CD14-positive monocyte (primary cell): Measurements from ENCODE around the gene TARS1. TPM values are rescaled to one million over a fixed set of nuclear protein-coding genes. Genes with fewer than 3 reads are reported as not detected.

ENCODE experiments used
- DNase-seq, 3 donors: peaks; one replicate each; pipeline ENCODE4 v3.0.0-alpha.2; 2011 to 2022
- H2AFZ ChIP-seq: 2 replicates; pipeline ENCODE4 v1.6.0; 2012; ENCODE audit warnings: mild to moderate bottlenecking, low read depth, low read length, inconsistent platforms; ENCODE audit not compliant: insufficient read depth, poor library complexity, severe bottlenecking
- H3K27ac ChIP-seq, 2 donors: 1 replicate in 1 of 2; 2 replicates in 1 of 2; pipeline ENCODE4 v1.5.1; 2012 to 2013; ENCODE audit warnings: low read length in 2 of 2, control low read depth in 1 of 2, inconsistent platforms in 1 of 2, low read depth in 1 of 2, mild to moderate bottlenecking in 1 of 2
- H3K27me3 ChIP-seq, 2 donors: one replicate each; pipeline versions ENCODE4 v1.6.0 to v1.6.1; 2011 to 2013; ENCODE audit warnings: low read length in 2 of 2; ENCODE audit not compliant: control insufficient read depth in 2 of 2, insufficient read depth in 2 of 2
- H3K36me3 ChIP-seq, 2 donors: replicated peaks in 1 of 2; 1 replicate in 1 of 2; 2 replicates in 1 of 2; pipeline versions ENCODE4 v1.5.1 to v1.6.1; 2012 to 2013; ENCODE audit warnings: low read length in 2 of 2, control low read depth in 1 of 2, inconsistent platforms in 1 of 2, mild to moderate bottlenecking in 1 of 2; ENCODE audit not compliant: insufficient read depth in 2 of 2, control insufficient read depth in 1 of 2
- H3K4me1 ChIP-seq, 2 donors: 1 replicate in 1 of 2; 2 replicates in 1 of 2; pipeline versions ENCODE4 v1.5.1 to v1.6.1; 2012 to 2013; ENCODE audit warnings: low read length in 2 of 2, control low read depth in 1 of 2, inconsistent platforms in 1 of 2, mild to moderate bottlenecking in 1 of 2, moderate library complexity in 1 of 2; ENCODE audit not compliant: insufficient read depth in 2 of 2, control insufficient read depth in 1 of 2
- H3K4me2 ChIP-seq: replicated peaks from 2 replicates; pipeline ENCODE3; 2012; ENCODE audit warnings: low read length, moderate library complexity, mild to moderate bottlenecking; ENCODE audit not compliant: poor library complexity, severe bottlenecking; ENCODE audit errors: extremely low read depth
- H3K4me3 ChIP-seq, 3 experiments: fragments of 200-600 bp in 1 of 3; sonication (generic) in 1 of 3; replicated peaks in 1 of 3; 1 replicate in 2 of 3; 2 replicates in 1 of 3; pipeline ENCODE4 v1.5.1; 2011 to 2013; ENCODE audit warnings: low read length in 3 of 3, mild to moderate bottlenecking in 3 of 3, control low read depth in 2 of 3, low read depth in 2 of 3, inconsistent platforms in 1 of 3, moderate library complexity in 1 of 3
- H3K79me2 ChIP-seq: 2 replicates; pipeline ENCODE4 v1.6.0; 2012; ENCODE audit warnings: mild to moderate bottlenecking, control low read depth, inconsistent platforms, low read length, moderate library complexity; ENCODE audit not compliant: insufficient read depth
- H3K9ac ChIP-seq: 2 replicates; pipeline ENCODE4 v1.6.0; 2017; ENCODE audit warnings: low read length, mild to moderate bottlenecking; ENCODE audit not compliant: insufficient read depth, poor library complexity, severe bottlenecking
- H3K9me3 ChIP-seq, 2 donors: replicated peaks in 1 of 2; 1 replicate in 1 of 2; 2 replicates in 1 of 2; pipeline versions ENCODE4 v1.5.1 to v1.6.1; 2012 to 2013; ENCODE audit warnings: low read length in 2 of 2, control low read depth in 1 of 2; ENCODE audit not compliant: control insufficient read depth in 1 of 2, insufficient read depth in 1 of 2
- H4K20me1 ChIP-seq: 2 replicates; pipeline ENCODE4 v1.6.0; 2012; ENCODE audit warnings: mild to moderate bottlenecking, low read length, control low read depth, moderate library complexity; ENCODE audit not compliant: insufficient read depth
- H3K27ac Mint-ChIP-seq, 7 donors: one replicate each; pipeline ENCODE4 v1.8.0; 2020; ENCODE audit warnings: mild to moderate bottlenecking in 7 of 7, mixed read lengths in 7 of 7, moderate library complexity in 6 of 7, inconsistent platforms in 2 of 7
- H3K27me3 Mint-ChIP-seq, 3 donors: one replicate each; pipeline ENCODE4 v1.8.0; 2021 to 2022; ENCODE audit warnings: low read depth in 3 of 3, mild to moderate bottlenecking in 3 of 3, mixed read lengths in 3 of 3, moderate library complexity in 3 of 3, inconsistent platforms in 1 of 3
- H3K36me3 Mint-ChIP-seq, 2 donors: one replicate each; pipeline ENCODE4 v1.8.0; 2020; ENCODE audit warnings: mixed read lengths in 2 of 2, inconsistent platforms in 1 of 2, mild to moderate bottlenecking in 1 of 2
- H3K4me1 Mint-ChIP-seq: one replicate; pipeline ENCODE4 v1.8.0; 2020; ENCODE audit warnings: mild to moderate bottlenecking, mixed read lengths
- H3K4me3 Mint-ChIP-seq, 2 donors: one replicate each; pipeline ENCODE4 v1.8.0; 2020; ENCODE audit warnings: mild to moderate bottlenecking in 2 of 2, mixed read lengths in 2 of 2, moderate library complexity in 1 of 2
- H3K9me3 Mint-ChIP-seq, 7 donors: one replicate each; pipeline ENCODE4 v1.8.0; 2020 to 2022; ENCODE audit warnings: mixed read lengths in 7 of 7, mild to moderate bottlenecking in 6 of 7, moderate library complexity in 6 of 7, inconsistent platforms in 2 of 7
- CTCF ChIP-seq: fragments of 200-600 bp; IDR thresholded peaks from one replicate; pipeline ENCODE4 v1.8.0; 2022; ENCODE audit warnings: antibody characterized with exemption, mild to moderate bottlenecking
- WGBS: methylation state at CpG from one replicate; pipeline ENCODE4 v1.1.5; 2013; ENCODE audit warnings: missing lambda C conversion rate; ENCODE audit not compliant: insufficient coverage; 5-methylcytosine and 5-hydroxymethylcytosine counted together
- intact Hi-C, 2 donors: fragments of 100-400 bp; cut with micrococcal nuclease; formaldehyde crosslinking; loops; one replicate each; pipeline versions ENCODE4 v1.15.0 to v1.15.1; 2023
- polyA plus RNA-seq, 3 donors: library from polyadenylated mRNA; depleted of rRNA in 1 of 3; unstranded in 2 of 3; stranded (reverse) in 1 of 3; fragments of 300-500 nt in 2 of 3; fragments of >200 nt in 1 of 3; fragmentation: Illumina TruSeq in 2 of 3; gene quantifications; 1 replicate in 2 of 3; 2 replicates in 1 of 3; pipeline ENCODE4 v1.2.3, GENCODE V29; 2012 to 2021

The TARS1 gene
- polyA plus RNA-seq, 3 donors = 10.6 to 47.8 (median 39.8) TPM

- Histone ChIP-seq H3K4me1 (no peaks in the 10 kb centered on the region), H3K79me2 (no peaks in the 10 kb centered on the region), H3K36me3 (no peaks in the 10 kb centered on the region), H3K9ac (no peak overlapping the region), H3K4me3 (no peak overlapping the region), H2AFZ (no peak overlapping the region), H3K27me3 (no peaks in the 10 kb centered on the region), H3K9me3 (peaks cover 0 to 13% of the 10 kb centered on the region in 2 donors), H3K27ac (no peak overlapping the region), H4K20me1 (no peaks in the 10 kb centered on the region), H3K4me2 (no peak overlapping the region)
- Mint-ChIP-seq H3K36me3 (no peaks in the 10 kb centered on the region), H3K27ac (no peak overlapping the region), H3K4me3 (no peak overlapping the region), H3K27me3 (peaks cover 2 to 4% (median 3%) of the 10 kb centered on the region in 3 donors), H3K4me1 (no peaks in the 10 kb centered on the region), H3K9me3 (peaks cover 0 to 8% (median 2%) of the 10 kb centered on the region in 7 donors)
- TF ChIP-seq CTCF = no peak
- WGBS = 98% methylated on average over 18 of the region's 27 CpGs
- intact Hi-C loops = no loop called here
- DNase-seq = no peak
Observed at GRCh38 chr5:33501899-33502298, 61.1 kb downstream of the TARS1 start.

GRCh38 chr5:33504570-33504969 lies 63.8 kb downstream of the TARS1 start:
- Histone ChIP-seq H3K9me3 (peaks cover 0 to 13% of the 10 kb centered on the region in 2 donors), H3K9ac (no peak overlapping the region), H2AFZ (no peak overlapping the region), H3K4me1 (no peaks in the 10 kb centered on the region), H3K4me2 (no peak overlapping the region), H3K36me3 (no peaks in the 10 kb centered on the region), H3K79me2 (no peaks in the 10 kb centered on the region), H3K4me3 (no peak overlapping the region), H4K20me1 (no peaks in the 10 kb centered on the region), H3K27me3 (no peaks in the 10 kb centered on the region), H3K27ac (no peak overlapping the region)
- DNase-seq = no peak
- Mint-ChIP-seq H3K27ac (no peak overlapping the region), H3K36me3 (no peaks in the 10 kb centered on the region), H3K9me3 (peaks cover 0 to 8% (median 3%) of the 10 kb centered on the region in 7 donors), H3K4me1 (no peaks in the 10 kb centered on the region), H3K4me3 (no peak overlapping the region), H3K27me3 (peaks cover 1 to 4% (median 2%) of the 10 kb centered on the region in 3 donors)
- TF ChIP-seq CTCF = no peak
- intact Hi-C loops = no loop called here
- WGBS = no CpG with 5 or more reads among the region's 3 CpGs
